ENCODE results near the gene CALML5.

Gene CALML5, protein sequence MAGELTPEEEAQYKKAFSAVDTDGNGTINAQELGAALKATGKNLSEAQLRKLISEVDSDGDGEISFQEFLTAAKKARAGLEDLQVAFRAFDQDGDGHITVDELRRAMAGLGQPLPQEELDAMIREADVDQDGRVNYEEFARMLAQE

DNA sequence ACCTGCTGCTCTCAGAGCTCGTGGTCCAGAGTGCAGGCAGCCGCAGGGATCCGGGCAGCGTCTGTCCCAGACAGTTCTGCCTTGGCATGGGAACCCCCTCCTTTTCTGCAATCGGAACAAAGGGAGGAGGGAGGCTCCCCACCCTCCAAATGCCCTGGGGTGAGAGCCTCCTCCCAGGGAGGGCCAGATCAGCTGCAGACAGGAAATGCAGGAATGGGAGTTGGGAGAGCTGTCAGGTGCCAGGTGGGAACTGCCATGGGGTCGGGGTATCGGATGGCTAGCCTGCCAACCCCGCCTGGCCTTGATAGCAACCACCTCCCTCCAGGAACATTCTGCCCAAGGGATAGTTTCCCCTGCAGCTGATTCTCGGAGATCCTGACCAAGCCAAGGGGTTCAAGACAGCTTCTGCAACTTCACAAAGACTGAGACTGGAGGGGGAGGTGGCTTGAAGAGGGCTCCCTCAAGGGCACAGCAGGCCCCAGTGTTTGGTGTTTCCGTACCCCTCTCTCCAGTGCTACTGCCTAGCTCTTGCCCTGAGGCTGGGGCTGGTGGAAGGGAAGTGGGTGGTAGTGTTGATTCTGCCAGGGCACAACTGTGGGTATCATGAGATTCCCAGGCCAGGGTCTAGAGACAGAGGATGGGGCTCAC is at the start of gene CALML5:
TSS of gene CALML5 (minus strand) at position 78 of the 648 bp plus-strand sequence. CDS start 132 bp downstream, outside the sequence.
- no peak for DNase-seq

DNA sequence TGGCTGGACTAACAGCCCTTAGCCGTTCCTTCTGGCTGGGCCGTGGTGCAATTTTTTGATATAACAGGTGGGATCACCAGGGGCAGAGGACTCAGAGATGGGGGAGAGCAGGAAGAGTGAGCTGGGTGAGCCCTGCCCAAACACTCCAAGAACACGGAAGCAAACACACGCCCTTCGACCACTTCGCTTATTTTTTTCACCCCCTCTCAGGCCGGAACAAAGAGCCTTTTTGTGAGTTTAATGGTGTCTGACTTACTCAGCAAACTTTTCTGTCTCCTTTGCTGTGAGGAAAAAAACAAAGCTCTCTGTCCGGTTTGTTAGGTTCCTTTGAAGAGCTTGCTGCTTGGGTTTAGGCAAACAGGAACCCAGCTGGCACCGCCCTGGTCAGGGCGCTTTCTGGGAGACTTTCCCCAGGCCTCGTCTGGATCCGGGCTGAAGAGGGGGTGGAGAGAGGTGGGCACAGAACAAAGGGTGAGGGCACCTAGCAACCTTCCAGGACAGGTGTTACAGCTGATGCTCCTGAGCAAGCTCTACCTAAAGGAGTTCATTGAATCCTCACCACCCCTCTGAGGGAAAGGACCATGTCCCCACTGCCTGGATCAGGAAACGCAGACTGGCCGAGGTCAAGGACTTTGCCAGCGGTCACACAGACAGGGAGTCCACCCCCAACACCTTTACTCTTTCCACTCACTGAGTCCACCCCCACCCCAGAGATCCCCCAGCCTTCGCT is 48.7 kb upstream of the CALML5 start:
- peak; percentile 73 for DNase-seq

DNA sequence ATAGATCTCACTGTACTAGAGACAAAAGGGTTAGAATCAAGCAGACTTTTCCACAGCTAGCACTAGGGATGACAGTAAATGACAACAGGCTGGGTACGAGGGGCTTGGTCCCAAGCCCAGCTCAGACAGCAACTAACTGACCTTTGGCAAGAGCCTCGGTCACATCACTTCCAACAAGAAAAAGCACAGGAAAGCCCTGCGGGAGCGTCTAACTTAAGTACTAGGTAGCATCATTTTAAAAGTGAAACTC is 48.2 kb upstream of the CALML5 start:
- no peak for DNase-seq

DNA sequence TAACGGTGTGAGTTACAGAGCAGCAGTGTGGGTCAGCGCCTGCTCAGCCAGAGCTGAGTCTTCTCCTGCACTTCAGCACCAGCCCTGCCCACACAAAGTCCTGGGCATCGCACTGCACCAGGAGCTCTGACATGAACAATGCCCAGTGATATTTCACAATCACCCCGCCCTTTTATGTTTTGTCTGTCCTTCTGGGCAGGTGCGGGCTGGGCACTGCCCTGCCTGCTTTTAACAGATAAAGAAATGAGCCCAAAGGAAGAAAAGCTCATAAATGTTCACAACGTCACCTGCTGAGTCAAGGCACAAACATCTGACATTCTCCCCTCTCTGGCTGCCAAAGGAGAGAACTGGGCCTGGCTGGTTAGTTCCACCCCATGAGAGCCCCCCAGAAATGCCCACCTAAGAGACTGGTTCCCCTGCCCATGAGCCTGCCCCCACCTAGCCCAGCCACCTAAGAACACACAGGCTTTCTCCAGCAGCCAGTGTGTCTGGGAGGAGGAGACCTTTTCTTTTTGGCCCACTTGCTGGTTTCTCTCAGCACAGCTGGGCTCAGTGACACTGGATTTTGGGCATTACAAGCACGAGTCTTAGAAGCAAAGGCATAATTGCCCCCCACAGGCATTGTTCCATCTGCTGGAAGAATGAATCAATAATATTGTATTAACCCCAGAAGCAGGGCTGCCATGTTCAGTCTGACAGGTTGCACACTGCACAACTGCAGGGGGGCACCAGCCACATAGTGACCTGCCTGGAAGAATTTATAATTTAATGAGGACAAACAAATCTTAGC is 47.7 kb upstream of the CALML5 start:
- DNase-seq = peak; percentile 44

DNA sequence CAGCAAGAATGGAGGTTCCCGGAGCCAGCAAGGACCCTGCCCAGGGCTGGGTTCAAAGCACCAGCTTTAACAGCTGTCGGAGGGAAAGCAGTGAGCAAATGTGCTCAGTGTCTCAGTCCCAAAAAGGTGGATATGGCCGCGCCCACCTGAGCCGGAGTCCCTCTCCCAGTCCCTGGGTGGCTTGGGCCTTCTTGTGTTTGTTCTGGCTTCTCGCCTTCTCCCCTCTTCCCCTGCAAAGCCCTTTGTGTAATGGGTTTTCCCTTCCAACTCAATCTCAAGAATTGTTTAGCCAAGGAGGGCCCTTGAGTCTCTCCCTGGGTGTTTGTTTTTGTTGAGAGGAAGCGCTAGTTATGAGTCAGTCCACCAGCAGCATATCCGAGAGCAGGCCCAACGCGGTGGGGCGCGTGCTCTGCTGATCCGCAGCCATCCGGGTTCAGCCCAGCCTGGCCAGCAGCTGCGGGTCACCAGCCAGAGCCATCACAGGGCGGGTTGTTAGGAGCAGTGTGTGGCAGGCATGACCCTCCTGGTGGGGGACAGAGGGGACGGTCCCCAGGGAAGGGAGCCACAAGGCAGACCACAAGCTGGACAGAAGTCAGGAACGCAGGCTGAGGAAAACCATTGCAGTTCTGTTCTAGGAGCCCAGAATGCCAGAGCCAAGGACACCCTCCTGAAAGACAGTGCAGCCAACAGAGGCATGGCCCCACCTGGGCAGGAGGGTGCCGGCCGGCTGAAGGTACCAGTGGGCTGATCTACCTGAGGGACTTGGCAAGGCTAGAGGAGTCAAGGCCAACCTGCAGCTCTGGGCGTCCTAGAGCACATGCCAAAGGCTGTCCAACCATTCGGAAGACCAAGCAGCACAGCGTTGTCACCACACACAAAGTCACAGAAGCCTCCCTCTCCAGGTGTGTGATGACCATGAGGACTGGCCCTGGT is 46.7 kb upstream of the CALML5 start:
- peak; percentile 85 for DNase-seq

DNA sequence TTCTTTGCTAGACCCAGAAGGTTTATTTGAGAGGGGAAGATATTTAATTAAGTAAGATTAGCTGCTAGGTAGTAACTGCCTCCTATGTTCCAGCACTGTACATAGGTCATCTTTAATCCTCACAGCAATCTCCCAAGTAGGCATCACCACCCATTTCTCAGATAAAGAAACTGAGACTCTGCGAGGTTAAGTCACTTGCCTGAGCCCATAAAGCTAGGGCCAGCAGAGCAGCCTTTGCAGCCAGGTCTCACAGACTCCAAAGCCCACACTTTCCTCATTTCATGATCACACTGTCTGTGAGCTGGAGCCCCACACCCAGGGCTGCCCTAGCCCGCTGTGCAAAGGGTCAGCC is 46.0 kb upstream of the CALML5 start:
- no peak for DNase-seq

DNA sequence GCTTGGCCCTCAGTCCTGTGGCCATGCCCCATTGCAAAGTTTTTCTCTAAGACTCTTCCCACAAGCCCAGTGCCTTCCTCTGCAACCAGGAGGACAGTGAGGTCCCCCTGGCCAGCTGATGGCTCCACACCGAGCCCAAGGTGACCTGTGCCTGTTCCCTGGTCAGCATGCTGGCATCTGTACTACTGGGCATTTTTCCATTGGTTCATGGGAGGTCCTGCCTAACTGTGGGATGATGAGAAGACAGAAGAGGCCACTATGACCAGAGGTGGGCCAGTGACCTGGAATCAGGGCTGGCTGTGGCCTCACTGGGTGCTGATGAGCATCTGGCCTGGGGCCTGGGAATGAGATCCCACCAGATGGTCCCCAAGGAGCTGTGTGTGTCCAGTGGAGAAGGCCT is 45.6 kb upstream of the CALML5 start:
- DNase-seq = no peak

DNA sequence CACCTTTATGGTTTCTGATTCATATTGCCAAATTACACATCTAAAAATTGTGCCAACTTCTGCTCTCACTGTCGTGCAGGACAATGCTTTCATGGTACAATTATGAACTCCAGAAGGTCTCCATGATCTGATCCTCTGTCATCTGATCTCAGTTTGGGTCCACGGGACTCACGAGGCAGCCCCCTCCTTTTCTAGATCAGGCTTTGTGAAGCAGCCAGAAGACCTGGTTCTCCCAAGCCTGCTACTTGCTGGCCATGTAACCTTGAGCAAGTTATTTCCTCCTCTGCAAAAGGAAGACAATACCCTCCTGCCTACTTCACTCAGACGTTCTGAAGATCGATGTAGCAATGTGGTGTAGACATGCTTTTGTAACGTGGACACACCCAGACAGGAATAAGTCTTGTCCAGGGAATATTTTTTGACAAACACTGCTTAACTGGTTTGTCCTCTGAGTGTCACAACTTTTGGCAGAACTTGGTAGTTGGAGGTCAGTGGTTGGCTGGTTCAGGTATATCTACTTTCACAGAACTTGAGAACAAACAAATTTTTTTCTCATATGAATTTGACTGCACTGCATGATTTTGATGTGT is 44.9 kb upstream of the CALML5 start:
- DNase-seq = no peak

DNA sequence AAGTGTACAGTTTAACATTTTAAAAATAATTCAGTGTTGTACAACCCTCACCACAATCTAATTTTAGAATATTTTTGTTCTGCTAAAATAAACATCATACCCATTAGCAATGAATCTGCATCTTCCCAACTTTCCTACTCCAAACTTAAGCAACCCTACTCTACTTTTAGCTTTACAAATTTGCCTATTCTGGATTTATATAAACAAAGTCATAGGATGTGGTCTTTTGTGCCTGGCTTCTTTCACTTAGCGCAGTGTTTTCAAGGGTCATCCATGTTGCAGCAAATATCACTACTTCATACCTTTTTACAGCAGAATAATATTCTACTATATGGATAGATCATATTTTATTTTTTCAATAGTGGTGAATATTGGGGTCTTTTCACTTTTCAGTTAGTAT is 44.3 kb upstream of the CALML5 start:
- DNase-seq = no peak

DNA sequence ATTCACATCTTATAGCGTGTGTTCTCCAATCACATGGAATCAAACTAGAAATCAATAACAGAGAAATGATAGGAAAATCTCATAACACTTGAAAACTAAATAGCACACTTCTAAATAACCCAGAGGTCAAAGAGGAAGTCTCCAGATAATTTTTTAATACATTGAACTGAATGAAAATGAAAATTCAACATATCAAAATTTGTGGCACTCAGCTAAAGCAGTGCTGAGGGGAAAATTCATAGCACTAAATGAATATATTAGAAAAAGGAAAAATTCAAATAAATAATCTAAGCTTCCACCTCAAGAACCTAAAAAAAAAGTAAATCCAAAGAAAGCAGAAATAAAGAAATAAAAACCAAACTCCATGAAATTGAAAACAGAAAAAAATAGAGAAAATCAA is 42.7 kb upstream of the CALML5 start:
- DNase-seq = no peak

DNA sequence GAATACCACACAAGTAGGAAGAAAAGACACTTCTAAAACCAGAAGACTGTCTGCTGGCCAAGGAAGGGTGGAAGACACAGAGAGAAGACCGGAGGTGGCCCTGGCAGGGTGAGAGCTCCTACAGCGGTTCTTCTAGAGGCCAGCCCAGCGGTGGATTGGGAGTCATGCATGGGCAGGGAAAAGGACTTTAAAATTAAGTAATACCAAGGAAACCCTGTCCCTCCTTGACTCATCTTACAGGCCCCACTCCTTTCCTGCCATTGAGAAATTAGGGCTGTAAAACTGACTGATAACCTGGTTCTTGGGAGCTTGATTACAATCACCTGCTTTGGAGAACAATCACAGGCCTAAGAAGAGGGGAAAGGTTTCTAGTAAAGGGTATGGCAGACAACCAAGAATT is 41.5 kb upstream of the CALML5 start:
- no peak for DNase-seq

DNA sequence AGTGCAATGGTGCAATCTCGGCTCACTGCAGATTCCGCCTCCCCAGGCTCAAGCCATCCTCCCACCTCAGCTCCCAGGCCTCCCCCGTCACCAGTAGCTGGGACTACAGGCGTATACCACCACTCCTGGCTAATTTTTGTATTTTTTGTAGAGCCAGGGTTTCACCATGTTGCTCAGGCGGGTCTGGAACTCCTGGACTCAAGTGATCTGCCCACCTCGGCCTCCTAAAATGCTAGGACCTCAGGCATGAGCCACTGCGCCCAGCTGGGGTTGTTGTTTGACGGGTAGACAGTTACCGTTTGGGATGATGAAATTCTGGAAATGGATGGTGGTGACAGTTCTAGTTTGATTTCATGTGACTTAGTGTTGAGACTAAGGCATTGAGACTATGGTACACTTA is 40.7 kb upstream of the CALML5 start:
- DNase-seq = no peak

DNA sequence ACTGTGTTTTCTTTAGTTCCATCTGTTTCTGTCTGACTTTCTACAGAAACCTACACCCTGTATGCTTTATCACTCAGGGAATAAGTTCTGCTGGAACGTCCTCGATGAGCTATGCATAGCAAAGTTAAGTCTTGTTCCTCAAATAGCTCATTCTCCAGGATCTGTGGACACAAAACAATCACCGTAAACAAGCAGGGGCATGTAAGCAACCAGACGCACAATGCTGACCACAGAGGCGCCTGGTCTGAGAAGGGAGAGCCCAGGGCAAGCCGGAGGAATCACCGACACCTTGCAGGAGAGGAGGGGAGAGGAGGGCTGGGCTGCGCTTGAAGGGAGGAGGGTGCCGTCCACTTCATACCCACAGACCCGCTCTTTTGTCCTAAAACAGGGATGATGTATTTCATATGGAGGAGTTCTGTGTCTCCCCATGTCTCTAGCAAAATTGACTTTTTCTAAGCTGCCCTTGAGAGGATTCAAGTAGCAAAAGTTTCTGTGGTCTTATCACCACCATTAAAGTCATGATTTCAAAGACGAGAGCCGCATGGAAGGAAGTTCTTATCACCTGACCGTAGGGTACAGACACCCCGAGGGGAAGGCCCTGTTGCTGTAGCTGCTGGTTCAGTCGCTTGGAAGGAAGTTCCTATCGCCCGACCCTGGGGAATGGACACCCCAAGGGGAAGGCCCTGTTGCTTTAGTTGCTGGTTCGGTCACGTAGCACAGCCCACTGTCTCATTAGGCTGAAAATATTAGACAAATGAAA is 39.7 kb upstream of the CALML5 start:
- DNase-seq = no peak

DNA sequence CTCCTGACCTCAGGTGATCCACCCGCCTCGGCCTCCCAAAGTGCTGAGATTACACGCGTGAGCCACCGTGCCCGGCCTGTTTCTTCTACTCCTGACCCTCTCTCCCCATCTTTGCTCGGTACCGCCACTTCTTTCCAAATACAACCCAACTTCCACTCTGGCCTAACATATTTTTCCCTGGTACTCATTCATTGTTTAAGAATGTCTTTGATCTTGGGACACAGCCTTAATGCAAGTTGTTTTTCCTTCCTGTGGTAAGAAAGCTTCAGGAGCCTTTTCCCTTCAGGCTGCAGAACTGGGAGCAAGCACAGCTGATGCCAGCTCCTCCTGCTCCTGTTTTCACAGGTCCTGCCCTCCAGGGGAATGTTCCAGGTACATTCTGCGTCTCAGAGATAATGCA is 39.1 kb upstream of the CALML5 start:
- DNase-seq = no peak

DNA sequence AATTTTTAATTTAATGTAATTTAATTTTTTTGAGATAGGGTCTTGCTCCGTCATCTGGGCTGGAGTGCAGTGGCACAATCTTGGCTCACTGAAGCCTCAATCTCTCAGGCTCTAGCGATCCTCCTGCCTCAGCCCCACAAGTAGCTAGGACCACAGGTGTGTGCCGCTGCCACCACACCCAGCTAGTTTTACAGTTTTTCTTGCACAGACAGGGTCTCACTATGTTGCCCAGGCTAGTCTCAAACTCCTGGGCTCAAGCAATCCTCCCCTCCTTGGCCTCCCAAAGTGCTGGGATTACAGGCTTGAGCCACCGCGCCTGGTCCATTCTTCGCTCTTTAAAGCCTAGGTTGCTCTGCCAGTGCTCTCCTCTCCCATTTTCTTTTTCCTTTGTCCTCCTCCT is 38.3 kb upstream of the CALML5 start:
- DNase-seq = no peak

DNA sequence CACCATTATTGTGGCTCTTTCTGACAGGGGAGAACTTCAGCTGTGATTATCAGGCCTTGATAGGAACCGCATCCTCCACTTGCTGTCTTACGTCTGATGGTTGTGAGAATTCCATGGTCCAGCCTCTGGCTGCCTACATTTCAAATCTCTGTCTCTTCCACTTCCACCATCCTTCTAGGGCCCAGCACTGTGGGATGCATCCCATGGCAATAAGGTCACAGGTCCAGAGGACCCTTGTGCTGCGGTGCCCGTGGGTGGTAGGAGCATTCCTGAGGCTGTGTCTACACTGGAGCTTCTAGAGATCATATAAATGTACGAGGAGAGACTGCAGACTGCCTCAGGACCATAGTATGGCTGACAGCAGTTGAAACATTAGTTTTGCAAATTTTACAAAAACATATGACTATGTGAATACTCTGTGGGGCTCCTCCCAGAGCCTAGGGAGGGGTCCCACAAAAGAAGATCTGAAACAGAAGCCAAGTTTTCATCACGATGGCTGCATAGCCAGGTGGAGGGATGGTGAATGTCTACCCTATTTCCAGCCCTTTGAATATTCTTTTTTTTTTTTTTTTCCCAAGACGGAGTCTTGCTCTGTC is 37.2 kb upstream of the CALML5 start:
- no peak for DNase-seq

DNA sequence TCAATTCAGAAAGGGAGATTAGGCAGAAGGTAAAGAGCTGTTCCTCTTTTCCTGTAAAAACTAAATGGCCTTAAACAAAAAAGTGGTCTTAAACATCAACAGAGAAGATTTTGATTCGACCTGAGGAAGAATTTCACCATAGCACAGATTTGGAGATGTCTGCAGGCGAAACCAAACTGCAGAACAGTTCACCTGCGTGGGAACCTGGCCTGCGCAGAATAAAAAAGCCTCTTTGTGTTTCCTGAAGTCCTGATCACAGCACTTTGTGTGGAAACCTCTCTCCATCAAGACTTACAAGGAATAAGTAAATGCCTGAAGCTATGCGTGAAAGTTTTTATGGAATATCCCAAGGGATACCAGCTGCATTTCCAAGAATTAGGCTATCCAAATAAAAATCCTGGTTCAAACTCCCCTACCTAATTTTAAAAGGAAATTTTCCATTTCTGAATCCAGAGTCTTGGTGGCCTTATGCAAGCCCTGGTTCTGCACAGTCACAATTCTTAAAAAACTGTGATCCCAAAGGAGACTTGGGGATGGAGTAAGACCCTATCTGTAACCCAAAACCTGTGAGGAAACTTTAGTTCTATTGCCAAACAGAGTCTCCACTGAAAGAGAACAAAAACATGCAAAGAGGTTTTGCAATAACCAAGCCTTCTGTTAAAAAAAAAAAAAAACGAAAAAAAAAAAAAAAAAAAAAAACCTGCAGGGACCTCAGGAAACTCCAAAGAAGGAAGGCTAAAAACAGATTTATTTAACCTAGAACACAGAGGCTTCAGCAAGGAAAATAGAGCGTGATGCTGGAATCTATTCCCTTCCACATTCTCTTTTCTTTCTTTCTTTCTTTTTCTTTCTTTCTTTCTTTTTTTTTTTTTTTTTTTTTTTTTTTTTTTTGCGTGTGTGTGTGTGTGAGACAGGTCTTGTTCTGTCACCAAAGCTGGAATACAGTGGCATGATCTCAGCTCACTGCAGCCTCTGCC is 35.8 kb upstream of the CALML5 start:
- no peak for DNase-seq

DNA sequence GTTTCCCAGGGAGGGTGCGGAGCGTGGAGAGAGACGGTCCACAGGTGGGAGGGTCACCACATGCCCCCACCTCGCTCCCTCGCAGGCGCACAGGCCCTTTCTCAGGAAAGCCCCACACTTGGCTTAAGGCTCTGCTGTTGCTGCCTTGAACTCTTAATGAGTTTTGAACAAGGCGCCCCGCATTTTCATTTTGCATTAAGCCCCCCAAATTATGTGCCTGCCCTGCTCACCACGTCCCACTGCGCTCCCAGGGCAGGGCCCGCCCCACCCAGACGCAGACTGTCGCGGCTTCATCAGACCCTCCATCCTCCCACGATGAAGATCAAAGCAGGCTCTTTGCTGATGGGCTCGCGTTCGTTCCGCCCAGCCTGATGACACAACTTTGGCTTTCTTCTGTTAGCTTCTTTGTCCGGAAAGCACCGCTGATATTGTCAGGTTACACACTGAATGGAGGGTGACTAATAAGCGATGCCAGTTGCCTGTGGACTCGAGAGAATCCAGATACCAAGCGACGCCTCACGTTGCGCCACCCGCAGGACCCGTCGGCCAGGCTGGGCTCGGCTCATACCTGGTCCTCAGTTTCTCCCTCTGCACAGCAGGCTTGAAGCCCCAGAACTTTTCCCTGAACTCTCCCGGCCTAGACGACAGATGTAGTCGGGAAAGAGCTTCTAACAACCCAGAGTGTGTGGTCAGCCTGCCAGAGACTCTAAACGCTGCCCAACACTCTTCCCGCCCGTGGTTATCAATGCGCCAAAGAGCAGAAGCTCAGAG is 34.9 kb upstream of the CALML5 start:
- DNase-seq = no peak

DNA sequence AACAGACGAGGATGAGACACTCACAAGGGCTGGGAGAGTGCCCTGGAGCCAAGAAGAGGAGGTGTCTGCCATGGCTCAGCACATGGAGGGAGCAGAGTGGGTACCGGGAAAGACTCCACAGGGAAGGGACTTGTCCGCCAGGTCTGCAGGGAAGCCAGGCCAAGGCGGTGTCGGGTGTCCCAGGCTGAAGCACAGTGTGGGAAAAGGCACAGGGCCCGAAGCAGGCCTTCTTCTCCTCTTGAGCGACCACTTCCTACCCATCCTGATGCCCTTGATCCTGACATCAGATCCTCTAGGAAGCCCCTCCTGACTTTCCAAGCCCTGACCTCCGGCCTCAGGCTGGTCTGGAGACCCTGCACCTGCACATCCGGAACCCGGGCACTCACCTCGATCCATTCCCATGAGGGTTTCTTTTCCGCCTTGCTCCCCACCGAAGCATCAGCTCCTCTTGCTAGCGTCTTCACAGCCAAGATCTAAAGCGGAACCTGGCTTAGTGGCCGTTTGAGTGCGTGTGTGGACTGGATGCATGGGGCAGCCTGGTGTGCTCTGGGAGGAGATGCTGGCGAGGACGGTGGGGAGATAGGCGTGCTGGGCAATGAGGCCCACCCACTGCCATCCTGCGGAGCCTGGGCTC is 33.8 kb upstream of the CALML5 start:
- no peak for DNase-seq
